Measurements from ENCODE around the gene LRMDA.

Gene LRMDA

DNA sequence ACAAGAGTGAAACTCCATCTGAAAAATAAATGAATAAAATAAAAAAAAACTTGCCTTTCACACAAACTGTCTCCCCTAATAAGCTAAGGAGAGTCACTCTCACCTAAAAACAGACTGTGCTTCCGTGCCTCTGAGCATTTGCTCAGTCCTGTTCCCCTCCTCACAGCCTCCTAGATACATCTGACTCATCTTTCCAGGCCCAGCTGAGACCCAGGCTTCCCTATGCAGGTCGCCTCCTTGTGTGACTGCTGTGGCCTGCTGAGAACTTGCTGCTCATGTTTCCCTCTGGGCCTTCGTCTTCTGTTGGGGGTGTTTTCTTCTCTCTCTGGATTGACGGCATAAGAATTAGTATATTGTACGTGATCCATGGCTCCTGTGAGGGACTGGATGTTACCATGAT is 777.7 kb downstream of the LRMDA start:
- DNase-seq (ENCODE audit: low read depth): no peak

DNA sequence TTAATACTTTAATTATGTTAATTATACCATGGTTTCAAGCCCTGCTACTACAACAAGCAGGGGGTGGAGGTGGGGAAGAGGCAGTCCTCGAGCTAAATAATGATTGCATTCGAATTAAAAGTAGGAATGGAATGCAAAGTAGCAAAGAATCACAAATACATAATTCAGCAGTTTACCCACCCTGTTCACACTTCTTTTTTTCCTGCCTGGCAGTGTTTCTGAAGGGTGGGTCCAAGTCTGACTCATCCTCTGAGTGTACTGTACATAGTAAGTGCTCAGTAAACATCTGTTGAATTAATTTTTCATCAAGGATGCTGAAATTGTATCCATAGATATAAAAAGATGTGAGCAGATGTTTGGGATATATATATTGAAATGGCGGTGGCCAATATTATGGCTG is 778.8 kb downstream of the LRMDA start:
- no peak for DNase-seq (ENCODE audit: low read depth)

DNA sequence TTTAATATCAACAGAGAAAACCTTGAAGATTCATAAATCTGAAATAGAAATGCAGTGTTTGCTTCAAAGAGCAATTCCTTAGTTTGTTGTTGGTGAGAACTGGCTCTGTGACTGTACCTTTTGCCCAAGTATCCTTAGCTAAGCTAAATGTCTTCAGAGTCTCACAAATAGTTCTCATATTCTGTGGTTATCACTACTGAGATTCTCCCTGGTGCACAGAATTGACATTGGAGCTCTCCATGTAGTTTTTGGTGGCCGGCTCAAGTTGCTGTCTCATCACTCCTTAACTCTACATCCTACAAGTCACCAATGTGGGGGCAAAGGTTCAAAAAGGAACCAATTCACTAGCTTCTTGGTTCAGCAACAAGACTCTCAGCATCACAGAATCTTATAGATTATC is 780.3 kb downstream of the LRMDA start:
- no peak for DNase-seq (ENCODE audit: low read depth)

DNA sequence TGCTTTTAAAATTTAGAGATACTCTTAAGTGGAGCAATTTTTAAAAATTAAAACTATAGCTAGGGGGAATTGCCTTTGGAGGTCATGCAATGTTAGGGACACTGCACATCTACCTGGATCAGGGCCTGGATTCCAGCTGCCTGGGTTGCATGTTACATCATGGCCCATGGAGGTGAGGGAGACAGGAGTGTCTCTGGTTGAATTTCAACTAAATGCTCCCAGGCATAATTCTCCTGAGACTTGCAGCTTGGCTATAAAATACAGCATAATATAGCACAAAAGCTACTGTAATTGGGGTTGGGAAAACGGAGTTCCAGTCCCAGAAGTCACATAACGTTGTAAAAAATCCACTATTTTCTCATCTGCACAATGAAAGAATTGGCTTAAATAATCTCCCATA is 782.5 kb downstream of the LRMDA start:
- no peak for DNase-seq (ENCODE audit: low read depth)

DNA sequence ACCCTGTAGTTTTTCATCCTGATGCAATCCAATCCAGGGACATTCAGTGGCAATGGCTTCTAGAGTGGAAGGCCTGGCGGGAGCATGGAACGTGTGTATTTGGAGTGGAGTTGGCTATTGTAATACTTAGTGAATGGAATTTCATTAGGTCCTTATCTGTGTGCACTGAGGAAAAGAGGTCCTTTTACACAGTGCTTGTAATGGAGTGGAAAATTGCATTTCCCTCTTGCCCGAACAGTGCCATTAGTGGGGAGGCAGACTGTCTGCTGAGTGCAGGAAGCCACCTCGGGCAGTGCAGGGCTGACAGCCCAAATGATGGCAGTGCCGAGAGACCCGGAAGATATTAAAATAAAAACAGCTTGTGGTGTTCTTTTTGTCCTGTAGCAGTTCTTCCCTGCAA is 786.6 kb downstream of the LRMDA start:
- no peak for DNase-seq (ENCODE audit: low read depth)

DNA sequence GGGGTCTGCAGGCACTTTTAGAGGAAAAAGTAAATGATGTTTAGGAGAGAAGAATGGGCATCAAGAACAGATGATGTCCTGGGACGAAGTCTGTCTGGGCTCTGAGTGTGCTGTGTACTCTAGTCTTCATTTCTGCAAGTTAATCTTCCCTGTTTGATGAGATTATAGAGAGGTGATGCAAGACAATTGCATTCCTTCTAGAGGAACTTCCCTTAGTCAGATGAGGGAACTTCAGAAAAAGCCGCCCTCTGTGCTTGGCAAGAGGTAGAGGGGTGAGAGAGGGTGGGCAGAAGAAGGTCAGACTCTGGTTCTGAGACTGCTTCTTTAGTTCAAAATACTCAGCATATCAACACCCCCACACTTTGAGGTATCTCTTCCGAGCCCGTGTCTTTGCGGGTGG is 797.9 kb downstream of the LRMDA start:
- no peak for DNase-seq (ENCODE audit: low read depth)

DNA sequence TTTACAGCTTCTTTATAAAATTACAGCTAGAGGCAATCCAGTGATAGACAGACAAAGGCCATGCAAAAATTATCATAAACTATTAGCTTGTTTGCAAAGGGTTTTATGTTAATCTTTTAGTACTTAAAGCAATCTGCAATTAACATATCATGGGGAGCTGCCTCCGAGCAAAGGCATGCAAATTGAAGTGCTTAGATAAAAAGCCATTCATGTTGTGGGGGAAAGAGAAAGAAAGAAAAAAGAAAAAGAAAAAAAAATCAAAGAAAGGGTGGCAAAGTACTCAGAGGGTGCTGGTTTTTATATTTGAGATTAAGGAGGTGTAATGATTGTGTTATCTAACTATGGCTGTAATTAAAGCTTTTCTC is 799.5 kb downstream of the LRMDA start:
- DNase-seq (ENCODE audit: low read depth): no peak

DNA sequence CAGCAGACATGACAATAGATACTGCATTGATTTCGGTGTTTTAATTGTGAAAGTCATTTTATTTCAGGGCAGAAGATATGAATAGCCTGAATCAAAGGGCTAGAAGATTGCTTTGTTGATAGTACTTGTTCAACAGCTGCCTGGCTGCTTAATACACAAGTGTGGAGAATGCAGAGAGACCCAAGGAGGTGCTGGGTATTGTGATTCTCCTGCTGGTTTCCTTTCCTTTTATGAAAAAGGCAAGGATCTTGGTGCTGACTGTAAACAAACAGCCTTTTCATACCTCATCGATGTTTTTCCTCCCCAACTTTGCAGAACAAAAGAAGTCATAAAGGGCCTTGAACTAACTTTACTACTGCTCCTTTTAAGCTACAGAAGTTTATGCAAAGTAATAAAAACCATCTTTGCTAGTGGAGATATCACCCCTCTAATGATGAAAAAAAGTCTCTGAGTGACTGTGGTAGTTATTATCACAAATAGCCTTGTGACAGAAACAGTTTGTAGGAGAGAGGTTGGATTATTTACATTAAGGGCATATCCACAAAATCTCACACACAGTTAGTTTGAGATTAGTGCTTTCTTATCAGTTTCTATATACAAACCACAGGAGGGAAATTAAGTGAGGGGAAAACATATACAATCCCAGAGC is 800.0 kb downstream of the LRMDA start:
- DNase-seq (ENCODE audit: low read depth): no peak

DNA sequence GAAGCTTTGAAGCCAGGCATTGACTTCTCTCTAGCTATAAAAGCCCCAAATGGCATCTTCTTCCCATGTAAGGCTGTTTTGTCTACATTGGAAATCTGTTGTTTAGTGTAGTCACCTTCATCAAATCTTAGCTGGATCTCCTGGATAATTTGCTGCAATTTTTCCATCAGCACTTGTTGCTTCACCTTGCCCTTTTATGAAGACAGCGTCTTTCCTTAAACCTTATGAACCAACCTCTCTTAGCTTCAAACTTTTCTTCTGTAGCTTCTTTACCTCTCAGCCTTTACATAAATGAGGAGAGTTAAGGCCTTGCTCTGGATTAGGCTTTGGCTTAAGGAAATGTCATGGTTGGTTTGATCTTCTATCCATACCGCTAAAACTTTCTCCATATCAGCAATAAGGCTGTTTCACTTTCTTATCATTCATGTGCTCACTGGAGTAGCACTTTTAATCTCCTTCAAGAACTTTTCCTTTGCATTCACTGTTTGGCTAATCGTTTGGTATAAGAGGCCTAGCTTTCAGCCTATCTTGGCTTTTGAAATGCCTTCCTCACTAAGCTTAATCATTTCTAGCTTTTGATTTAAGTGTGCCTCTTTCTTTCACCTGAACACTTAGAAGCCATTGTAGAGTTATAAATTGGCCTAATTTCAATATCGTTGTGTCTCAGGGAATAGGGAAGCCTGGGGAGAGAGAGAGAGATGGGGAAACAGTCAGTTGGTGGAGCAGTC is 803.2 kb downstream of the LRMDA start:
- DNase-seq (ENCODE audit: low read depth): no peak

DNA sequence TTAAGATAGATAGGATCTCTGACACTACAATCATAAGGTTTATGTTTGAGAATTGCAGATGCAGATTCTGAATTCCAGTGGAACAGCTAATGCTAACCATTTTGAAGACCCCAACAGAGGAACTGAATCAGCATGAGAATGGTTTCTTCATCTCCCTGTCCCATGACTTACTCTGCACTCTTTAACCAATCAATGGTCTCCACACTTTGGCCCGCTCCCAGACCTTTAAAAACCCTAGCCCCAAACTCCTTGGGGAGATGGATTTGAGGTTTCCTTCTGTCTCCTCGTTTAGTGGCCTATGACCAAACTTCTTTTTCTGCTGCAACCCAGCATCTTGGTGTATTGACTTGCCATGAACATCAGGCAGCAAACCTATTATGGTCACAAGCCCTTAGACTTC is 804.9 kb downstream of the LRMDA start:
- no peak for DNase-seq (ENCODE audit: low read depth)

DNA sequence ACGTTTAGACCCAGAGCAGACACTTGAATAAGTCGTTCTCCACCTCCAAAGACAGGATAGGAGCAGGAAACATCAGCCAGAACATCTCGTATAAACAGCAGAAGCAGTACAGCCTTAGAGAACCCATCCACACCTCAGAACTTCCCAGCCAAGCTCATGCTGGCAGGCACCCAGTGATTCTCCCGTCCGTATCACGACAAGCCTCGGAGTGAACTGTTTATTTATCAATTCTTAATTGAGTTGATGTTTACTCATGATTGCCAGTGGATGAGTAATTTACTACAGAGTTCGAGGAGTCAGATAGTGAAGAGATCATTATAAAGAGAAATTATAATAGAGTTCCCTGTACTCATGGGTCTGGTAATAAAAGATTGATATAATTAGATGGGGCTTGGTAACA is 811.5 kb downstream of the LRMDA start:
- no peak for DNase-seq (ENCODE audit: low read depth)

DNA sequence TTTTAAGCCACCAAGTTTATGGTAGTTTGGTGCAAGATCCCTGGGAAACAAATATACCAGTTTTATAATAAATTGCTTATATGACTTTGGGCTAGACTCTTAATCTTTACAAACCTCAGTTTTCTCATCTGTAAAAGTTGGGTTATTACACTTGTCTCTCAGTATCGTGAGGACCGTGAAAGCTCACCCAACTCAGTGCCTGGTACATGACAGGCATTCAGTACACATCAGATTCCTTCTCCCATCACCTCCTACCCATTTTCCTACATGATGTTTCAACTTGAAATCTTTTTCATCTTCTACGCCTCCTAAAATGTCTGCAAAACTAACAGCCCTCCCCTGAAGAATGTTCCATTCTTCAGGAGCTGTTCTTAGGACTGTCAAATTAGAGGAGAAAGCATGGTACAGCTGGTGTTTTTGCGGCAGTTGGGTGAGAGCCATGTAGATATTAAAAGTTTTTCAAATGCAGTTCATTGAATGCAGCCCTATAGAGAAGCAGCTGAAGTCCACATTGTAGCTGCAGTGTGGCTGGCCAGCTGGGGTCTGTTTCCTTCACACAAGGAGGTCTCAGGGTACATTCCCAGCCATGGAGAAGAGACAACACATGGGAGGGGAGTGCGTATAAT is 812.8 kb downstream of the LRMDA start:
- DNase-seq (ENCODE audit: low read depth): no peak

DNA sequence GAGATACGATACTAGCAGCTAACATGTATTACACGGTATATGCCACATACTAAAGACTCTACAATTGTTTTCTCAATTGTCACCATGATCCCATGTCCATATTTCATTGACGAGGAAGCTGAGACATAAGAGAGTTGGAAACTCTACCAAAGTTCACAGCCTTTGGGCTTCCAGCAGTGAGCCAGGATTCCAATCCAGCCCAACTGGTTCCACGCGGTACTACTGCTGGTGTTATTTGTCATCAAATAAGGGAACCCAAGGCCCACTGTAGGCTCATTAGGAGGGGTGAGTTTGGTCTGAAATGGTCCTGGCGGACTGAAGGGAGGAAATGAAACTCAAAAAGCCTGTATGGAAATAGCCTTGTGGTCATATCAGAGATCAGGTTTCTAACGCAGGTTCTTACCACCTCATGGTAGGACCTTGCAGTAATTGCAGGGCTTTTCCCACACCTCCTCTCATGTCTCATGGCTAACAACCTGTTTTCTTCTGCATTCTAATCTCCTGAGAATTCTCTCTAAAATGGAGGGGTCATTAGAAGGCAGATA is 814.6 kb downstream of the LRMDA start:
- no peak for DNase-seq (ENCODE audit: low read depth)

DNA sequence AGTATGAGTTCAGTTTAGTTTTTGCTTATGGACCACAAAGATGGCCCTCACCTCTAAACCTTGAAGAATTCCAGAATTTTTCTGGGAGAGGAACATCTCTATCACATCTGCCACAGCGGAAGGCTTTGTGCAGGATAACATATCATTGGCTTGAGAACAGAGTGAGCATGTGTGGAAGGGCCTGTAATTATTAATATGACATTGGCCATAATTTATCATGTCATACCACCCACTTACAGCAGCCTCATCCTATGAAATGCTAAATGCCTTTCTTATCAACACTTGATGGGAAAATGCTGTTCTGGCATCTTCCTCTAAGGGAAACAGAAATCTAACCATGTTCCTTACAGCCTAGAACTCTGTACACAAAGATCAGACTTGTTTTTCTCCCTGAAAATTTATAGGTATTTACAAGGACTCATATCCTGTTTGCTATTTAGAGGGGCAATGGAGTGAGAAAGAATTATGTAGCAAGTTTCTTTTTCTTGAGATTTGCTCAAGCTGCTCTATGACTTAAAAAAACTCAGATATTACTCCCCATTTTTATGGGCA is 817.3 kb downstream of the LRMDA start:
- DNase-seq (ENCODE audit: low read depth): no peak

DNA sequence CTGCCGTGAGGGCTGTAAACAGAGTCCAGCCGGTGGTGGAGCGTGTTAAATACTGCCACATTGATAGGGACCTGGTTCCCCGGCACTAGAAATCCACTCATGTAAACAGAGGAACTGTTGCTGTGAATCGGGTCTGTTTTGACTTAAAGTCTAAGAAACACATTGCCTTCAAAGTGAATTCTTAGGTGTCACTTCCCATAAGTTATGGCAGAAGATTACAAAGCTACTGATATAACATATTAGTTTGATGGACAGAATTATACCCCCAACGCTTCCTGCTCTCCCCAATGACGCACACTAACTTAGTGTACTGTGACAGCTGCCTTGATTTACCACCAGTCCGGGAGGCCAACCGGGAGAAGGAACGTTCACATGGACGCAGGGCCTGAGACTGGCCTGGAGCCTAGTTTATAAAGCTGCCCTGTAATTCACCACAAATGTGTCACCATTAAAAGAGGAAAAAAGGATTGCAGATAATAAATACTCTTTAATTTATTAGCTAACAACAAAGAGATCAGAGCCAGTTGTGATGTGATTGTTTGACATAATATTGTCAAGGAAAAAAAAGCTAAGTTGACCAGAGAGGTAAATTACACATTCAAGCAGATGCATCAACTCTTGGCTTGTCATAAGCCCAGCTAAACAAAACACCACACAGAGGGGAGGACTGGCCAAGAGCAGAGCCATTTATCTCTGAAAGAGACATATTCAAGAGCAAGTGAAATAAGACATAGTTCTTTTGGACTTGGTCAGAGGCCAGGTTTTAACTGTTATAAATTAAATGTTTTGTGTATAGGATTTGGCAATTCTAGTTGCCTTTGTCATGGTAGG is 820.6 kb downstream of the LRMDA start:
- no peak for DNase-seq (ENCODE audit: low read depth)

DNA sequence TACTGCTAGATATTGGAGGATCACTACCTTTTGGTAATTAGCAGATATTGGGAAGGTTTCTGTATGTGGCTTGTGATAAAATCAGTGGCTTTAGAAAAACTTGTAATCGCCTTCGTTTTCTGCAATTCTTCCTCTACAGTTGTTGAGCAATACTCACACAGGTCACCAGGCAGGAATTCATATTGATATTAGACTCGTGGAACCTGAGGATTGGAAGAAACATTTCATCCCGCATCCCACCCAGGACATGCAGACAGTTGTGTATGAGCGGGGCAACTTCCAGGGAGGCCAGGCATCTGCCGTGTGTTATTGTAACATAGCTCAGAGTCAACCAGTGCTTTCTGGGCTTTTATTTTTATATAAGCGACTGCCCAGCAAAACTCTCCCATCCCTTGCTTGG is 821.3 kb downstream of the LRMDA start:
- DNase-seq (ENCODE audit: low read depth): no peak

DNA sequence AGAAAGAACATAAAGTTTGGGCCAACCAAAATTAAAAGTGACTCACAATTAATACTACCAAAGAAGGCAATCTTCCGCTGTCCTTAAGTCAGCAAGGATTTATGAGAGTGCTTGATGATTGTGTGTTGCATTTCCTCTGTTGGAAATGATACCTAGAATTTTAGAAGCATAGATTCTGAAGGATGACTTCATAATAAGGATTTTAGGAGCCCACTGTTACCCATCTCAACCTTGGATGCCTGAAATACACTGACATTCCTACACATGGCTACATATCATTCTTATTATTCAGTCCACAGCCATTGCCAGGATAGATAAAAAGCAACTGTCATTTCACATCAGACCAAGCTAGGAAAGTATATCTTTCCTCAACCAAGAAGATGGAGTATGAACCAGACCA is 823.8 kb downstream of the LRMDA start:
- no peak for DNase-seq (ENCODE audit: low read depth)

DNA sequence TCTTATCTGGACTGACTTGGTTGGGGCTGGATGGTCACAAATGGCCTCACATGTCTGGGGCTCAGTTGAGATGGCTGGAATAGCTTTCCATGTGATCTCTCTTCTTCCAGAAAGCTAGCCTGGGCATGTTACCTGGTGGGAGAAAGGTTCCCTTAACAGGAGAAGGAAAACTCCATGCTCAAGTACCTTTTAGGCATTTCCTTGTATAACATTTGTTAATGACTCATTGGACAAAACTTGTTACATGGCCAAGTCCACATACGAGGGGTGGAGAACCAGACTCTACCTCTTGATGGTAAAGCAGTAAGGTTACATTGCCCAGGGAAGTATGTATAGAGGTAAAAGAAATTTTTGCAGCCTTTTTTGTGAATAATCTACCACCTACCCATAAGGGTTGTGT is 826.4 kb downstream of the LRMDA start:
- no peak for DNase-seq (ENCODE audit: low read depth)

DNA sequence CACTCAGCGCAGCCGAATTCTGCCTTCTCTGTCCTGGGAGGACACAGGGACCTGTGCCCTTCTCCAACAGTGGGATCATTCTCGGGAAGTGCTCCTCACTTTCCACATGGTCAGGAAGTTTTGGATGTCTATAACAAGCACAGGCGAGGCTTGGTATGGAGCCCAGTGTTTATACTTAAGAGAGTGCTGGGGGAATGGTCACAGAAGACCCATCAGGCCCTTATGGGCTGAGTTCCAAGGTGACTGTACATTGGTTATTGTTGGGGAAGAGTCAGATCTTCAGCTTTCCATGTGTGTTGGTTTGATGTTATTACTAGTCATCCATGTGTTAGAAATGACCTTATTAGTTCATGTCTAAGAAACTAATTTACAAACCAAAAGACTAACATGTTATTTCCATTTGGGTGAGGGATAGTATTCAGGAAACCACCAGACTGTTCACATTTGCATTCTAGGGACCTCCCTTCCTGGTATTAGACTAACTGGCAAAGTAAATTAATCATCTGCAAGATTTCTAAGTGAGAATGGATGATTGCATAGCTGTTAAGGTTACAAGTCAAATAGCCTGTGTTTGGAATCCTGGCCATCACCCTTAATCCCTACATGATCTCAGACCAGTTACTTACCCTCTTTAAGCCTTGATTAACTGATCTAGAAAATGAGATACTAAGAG is 834.2 kb downstream of the LRMDA start:
- DNase-seq (ENCODE audit: low read depth): no peak

DNA sequence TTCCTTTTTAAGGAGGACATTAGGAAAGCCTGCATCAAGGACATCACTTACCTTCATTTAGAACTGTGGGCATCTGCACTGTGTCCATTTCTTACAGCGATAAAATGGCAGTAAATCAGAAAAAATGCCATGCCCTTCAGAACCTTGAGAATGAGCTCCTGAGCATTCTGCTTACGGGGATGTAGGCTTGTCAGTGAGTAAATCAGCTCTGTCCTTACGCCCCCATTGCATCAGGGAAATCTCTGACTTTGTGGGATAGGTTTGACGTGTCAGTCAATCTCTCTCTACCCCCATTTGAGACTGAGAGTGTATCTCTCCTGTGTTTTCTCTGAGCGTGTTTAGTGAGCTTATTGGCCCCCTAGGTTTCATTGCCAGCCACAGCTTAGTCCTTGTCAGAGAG is 837.1 kb downstream of the LRMDA start:
- no peak for DNase-seq (ENCODE audit: low read depth)

DNA sequence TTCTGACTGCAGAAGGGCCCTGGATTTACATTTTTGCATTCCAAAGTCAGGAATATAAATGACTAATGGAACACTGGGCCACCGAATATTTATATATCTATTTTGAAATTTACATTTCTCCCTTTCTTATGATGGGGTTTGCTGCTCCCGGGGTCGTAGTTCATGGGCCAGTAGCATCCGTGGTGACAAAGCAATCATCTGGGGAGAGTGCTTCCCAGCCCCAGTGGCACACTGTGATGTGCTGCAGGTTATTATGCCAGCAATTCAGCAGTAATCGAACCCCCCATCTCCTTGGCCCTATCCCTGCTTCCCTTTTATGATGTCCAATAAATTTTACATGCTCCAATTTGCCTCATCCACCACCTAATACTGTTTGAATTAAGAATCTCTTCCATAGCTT is 837.5 kb downstream of the LRMDA start:
- no peak for DNase-seq (ENCODE audit: low read depth)

DNA sequence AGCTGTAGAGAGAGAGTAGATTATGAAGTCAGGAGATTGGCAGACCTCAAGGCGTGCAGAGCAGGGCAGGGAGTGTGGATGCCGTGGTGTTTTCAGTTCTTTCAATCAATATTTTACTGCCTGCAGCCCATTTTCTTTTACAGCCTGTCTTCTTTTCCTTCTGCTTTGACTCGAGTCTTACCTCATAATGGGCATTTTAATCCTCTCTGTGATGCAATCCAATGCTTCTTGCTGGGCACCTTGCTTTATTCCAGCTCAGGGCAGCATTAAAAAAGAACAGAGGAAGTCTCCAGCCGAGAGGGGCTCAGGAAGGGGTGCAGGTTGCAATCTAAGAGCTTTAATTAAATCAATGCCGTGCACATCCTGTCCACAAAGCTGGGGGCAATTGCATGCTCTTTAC is 839.0 kb downstream of the LRMDA start:
- DNase-seq (ENCODE audit: low read depth): no peak

Data from stimulated activated CD8-positive, alpha-beta memory T cell treated with anti-CD3 and anti-CD28 coated beads, Interleukin-7, amount 100 ng/mL, for 24 hours (primary cell).